Esophagus squamous epithelium (tissue), 5 donors: ENCODE results near the gene CA14. TPM values are rescaled to one million over a fixed set of nuclear protein-coding genes. Genes with fewer than 3 reads are reported as not detected.

Experiments
- DNase-seq: peaks from one replicate; lab custom pipeline; 2025; lab: John Stamatoyannopoulos, UW
- H3K27ac ChIP-seq, 4 donors: fragments of 200-600 bp; sonication (generic); one replicate each; pipeline ENCODE4 v1.5.1; 2016 to 2019; ENCODE audit warnings: mild to moderate bottlenecking in 1 of 4
- H3K27me3 ChIP-seq, 4 donors: fragments of 200-600 bp; sonication (generic); 1 replicate in 3 of 4; 2 replicates in 1 of 4; pipeline versions ENCODE4 v1.5.1 to v1.6.0; 2017 to 2021; ENCODE audit warnings: antibody characterized with exemption in 1 of 4
- H3K36me3 ChIP-seq, 3 donors: fragments of 200-600 bp; sonication (generic); one replicate each; pipeline ENCODE4 v1.5.1; 2016 to 2019
- H3K4me1 ChIP-seq, 3 donors: fragments of 200-600 bp; sonication (generic); one replicate each; pipeline ENCODE4 v1.5.1; 2017 to 2019
- H3K4me3 ChIP-seq, 4 donors: fragments of 200-600 bp; sonication (generic); 1 replicate in 3 of 4; 2 replicates in 1 of 4; pipeline ENCODE4 v1.5.1; 2016 to 2019; ENCODE audit warnings: mild to moderate bottlenecking in 2 of 4, moderate library complexity in 1 of 4
- H3K9me3 ChIP-seq, 3 donors: fragments of 200-600 bp; sonication (generic); one replicate each; pipeline ENCODE4 v1.5.1; 2016 to 2019
- POLR2A ChIP-seq, 4 donors: fragments of 450-650 bp; IDR thresholded peaks; one replicate each; pipeline ENCODE4 v1.6.1; 2017; ENCODE audit warnings: antibody characterized with exemption in 4 of 4, mild to moderate bottlenecking in 4 of 4, moderate library complexity in 3 of 4
- WGBS, 2 donors: methylation state at CpG; one replicate each; pipeline ENCODE4 v1.1.5; 2018; 5-methylcytosine and 5-hydroxymethylcytosine counted together
- intact Hi-C: fragments of 100-400 bp; cut with DNase I; formaldehyde crosslinking; loops from one replicate; pipeline ENCODE4 v1.15.0; 2022
- total RNA-seq, 4 donors: library from RNA; depleted of rRNA; stranded (reverse); fragments of >200 nt; gene quantifications; one replicate each; pipeline ENCODE4 v1.1.0, GENCODE V29; 2016
- TF ChIP-seq, protein P1 (sequence below), 6 experiments: fragments of 450-650 bp in 4 of 6; fragments of 200-600 bp in 2 of 6; sonication (generic) in 2 of 6; IDR thresholded peaks; one replicate each; pipeline ENCODE4 v1.5.1; 2016 to 2019; ENCODE audit warnings: antibody characterized with exemption in 6 of 6, mild to moderate bottlenecking in 4 of 6, moderate library complexity in 4 of 6
- donor health status: DM: yes; HTN: yes; CAD: no.

The CA14 gene
- total RNA-seq, 4 donors from 2014 or later = not detected

DNA sequence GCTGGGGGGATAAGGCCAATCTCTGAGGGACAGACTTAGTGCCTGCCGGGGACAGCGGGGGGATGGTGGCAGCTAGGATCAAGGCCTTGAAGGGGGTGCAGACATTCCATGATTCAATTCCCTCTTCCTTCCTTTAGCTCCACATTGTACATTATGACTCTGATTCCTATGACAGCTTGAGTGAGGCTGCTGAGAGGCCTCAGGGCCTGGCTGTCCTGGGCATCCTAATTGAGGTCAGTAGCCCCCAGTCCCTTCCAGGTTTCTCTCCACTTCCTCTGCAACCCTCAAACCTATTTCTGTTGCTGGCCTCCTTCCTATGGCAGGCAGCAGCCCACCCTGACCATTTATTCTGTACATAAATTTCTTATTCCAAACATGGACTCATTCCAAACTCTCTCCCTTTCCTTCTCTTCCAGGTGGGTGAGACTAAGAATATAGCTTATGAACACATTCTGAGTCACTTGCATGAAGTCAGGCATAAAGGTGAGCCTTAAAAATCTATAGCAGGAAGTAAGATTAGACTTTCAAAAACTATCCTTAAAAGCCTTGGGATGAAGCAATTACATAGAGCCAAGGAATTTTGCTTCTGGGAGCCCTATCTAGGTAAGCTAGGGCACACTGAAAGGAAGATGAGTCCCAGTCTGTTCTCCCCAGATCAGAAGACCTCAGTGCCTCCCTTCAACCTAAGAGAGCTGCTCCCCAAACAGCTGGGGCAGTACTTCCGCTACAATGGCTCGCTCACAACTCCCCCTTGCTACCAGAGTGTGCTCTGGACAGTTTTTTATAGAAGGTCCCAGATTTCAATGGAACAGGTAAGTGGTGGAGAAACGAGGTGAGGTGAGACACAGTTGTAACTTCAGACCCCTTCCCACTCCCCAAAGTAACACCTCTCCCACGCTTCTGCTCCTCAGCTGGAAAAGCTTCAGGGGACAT lies 5.1 kb downstream of the CA14 start:
- peaks cover 8 to 41% (median 14%) of the 10 kb centered on the region in 3 donors for H3K4me1 ChIP-seq
- H3K9me3 ChIP-seq = no peaks in the 10 kb centered on the region
- no peak overlapping the region for H3K4me3 ChIP-seq

DNA sequence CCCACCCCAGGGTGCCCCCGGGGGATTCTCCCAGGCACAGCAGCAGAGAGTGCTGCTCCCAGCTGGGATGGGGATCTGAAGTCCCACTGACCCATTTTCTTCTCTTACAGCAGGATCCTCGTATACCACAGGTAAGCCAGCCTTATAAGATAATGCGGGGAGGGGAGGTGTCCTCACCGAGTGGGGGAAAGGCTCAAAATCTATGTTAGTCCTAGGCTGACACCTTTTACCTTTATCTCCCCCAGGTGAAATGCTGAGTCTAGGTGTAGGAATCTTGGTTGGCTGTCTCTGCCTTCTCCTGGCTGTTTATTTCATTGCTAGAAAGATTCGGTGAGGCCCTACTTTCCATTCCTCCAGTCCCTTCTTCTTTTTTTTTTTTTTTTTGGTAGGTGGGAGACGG lies 6.0 kb downstream of the CA14 start:
- DNase-seq = no peak
- TF ChIP-seq, protein P1, sequence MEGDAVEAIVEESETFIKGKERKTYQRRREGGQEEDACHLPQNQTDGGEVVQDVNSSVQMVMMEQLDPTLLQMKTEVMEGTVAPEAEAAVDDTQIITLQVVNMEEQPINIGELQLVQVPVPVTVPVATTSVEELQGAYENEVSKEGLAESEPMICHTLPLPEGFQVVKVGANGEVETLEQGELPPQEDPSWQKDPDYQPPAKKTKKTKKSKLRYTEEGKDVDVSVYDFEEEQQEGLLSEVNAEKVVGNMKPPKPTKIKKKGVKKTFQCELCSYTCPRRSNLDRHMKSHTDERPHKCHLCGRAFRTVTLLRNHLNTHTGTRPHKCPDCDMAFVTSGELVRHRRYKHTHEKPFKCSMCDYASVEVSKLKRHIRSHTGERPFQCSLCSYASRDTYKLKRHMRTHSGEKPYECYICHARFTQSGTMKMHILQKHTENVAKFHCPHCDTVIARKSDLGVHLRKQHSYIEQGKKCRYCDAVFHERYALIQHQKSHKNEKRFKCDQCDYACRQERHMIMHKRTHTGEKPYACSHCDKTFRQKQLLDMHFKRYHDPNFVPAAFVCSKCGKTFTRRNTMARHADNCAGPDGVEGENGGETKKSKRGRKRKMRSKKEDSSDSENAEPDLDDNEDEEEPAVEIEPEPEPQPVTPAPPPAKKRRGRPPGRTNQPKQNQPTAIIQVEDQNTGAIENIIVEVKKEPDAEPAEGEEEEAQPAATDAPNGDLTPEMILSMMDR (IDR thresholded peaks at IDR 0.05) = no peak
- TF ChIP-seq POLR2A (IDR thresholded peaks at IDR 0.05) = no peak
- Histone ChIP-seq H3K27me3 (peaks cover 0 to 4% (median 0%) of the 10 kb centered on the region in 4 donors), H3K4me3 (no peak overlapping the region), H3K9me3 (no peaks in the 10 kb centered on the region), H3K4me1 (peaks cover 15 to 46% (median 18%) of the 10 kb centered on the region in 3 donors), H3K27ac (peak overlapping the region in 1 of 4 donors; percentile 9), H3K36me3 (peaks cover 7 to 37% (median 17%) of the 10 kb centered on the region in 3 donors)
- intact Hi-C loops = no loop called here
- 79 to 84% methylated on average over 6 of the region's 6 CpGs for WGBS, 2 donors

More for the DNA sequence above, 5.1 kb downstream of the CA14 start:
- TF ChIP-seq, protein P1 (IDR thresholded peaks at IDR 0.05) = peak in 1 of 6 experiments; percentile 9
- TF ChIP-seq POLR2A (IDR thresholded peaks at IDR 0.05) = no peak
- intact Hi-C loops = no loop called here
- WGBS, 2 donors = 64 to 67% methylated on average over 6 of the region's 6 CpGs
- Histone ChIP-seq H3K36me3 (peaks cover 7 to 37% (median 17%) of the 10 kb centered on the region in 3 donors), H3K27me3 (peaks cover 0 to 12% (median 0%) of the 10 kb centered on the region in 4 donors), H3K27ac (peak overlapping the region in 1 of 4 donors; percentile 13)
- no peak for DNase-seq

DNA sequence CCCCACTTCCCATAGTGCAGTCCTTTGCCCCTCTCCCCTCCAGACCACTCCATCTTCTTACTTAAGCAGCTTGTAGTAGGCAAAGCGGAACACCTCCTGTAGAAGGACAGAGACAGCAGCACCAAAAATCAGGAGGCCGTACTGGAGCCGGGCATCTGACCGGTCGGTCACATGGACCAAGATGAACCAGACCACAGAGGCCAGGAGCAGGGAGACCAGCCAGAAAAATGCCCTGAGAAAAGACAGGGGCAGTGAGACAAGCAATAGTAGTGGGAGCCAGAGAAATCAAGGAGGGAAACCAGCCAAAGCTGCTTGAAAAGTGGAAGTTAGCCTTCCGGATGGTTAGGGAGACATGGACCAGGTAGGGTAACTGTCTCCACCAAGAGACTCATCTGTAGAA lies 10.3 kb downstream of the CA14 start:
- H3K9me3 ChIP-seq = no peaks in the 10 kb centered on the region
- no peak for DNase-seq
- no peaks in the 10 kb centered on the region for H3K27me3 ChIP-seq
- peaks cover 7 to 37% (median 17%) of the 10 kb centered on the region in 3 donors for H3K36me3 ChIP-seq
- peak overlapping the region; percentile 89 to 98 (median 96) for H3K4me3 ChIP-seq
- peak overlapping the region; percentile 94 to 99 (median 99) for H3K27ac ChIP-seq
- 24 to 36% methylated on average over 4 to 6 of the region's 6 CpGs for WGBS, 2 donors
- peaks cover 15 to 44% (median 16%) of the 10 kb centered on the region in 3 donors for H3K4me1 ChIP-seq
- no peak for TF ChIP-seq POLR2A (IDR thresholded peaks at IDR 0.05)
- TF ChIP-seq, protein P1 (IDR thresholded peaks at IDR 0.05) = no peak
- intact Hi-C loops = no loop called here

DNA sequence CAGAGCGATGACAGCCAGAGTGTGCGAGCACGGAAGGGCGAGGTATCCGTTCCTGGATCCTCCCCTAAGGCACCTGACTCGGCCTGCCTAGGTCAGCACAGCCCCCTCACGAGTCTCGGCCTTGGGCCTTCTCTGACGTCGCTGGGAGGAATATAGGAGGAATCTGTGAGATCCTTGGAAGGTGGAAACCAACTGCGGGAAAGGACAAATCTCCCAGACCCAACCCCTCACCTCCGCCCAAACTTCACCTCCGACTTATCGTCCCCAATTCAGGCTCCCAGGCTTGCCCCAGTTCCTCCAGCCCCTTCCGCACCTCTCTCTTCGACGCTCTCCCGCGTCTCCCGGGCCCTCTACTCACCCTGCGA lies 10.7 kb downstream of the CA14 start:
- intact Hi-C loops = no loop called here
- DNase-seq = no peak
- no peaks in the 10 kb centered on the region for H3K9me3 ChIP-seq
- no peak for TF ChIP-seq POLR2A (IDR thresholded peaks at IDR 0.05)
- TF ChIP-seq, protein P1 (IDR thresholded peaks at IDR 0.05) = no peak
- peak overlapping the region; percentile 94 to 99 (median 99) for H3K27ac ChIP-seq
- H3K4me3 ChIP-seq = peak overlapping the region; percentile 89 to 98 (median 96)
- peaks cover 7 to 37% (median 17%) of the 10 kb centered on the region in 3 donors for H3K36me3 ChIP-seq
- no peaks in the 10 kb centered on the region for H3K27me3 ChIP-seq
- H3K4me1 ChIP-seq = peaks cover 15 to 44% (median 19%) of the 10 kb centered on the region in 3 donors
- WGBS, 2 donors = 0% methylated on average over 11 to 19 of the region's 21 CpGs
